GM12891 (cell line): Measurements from ENCODE around the gene GALP.

Source experiments
- PAX5 ChIP-seq: IDR thresholded peaks from 2 replicates; pipeline ENCODE4 v1.6.1; 2011; ENCODE audit warnings: low read length, moderate library complexity, mild to moderate bottlenecking; ENCODE audit not compliant: insufficient read depth, severe bottlenecking
- POLR2A ChIP-seq: IDR thresholded peaks from 2 replicates; pipeline ENCODE4 v1.6.1; 2011; ENCODE audit warnings: low read depth, low read length, control low read depth
- POLR2AphosphoS5 ChIP-seq: IDR thresholded peaks from 2 replicates; pipeline ENCODE4 v1.6.1; 2011; ENCODE audit warnings: low read depth, low read length, control low read depth
- POU2F2 ChIP-seq: IDR thresholded peaks from 2 replicates; pipeline ENCODE4 v1.6.1; 2011; ENCODE audit warnings: low read depth, mild to moderate bottlenecking, control low read depth, low read length, moderate library complexity
- SPI1 ChIP-seq: IDR thresholded peaks from 2 replicates; pipeline ENCODE4 v1.6.1; 2011; ENCODE audit warnings: low read depth, low read length, control low read depth
- TAF1 ChIP-seq: IDR thresholded peaks from 2 replicates; pipeline ENCODE4 v1.6.1; 2011; ENCODE audit warnings: low read depth, low read length, control low read depth

- TF ChIP-seq POLR2AphosphoS5 = no peak
- no peak for TF ChIP-seq POLR2A
- no peak for TF ChIP-seq TAF1
- no peak for TF ChIP-seq PAX5
- TF ChIP-seq SPI1 = no peak
- no peak for TF ChIP-seq POU2F2
Observed at GRCh38 chr19:56126983-56127780, 48.6 kb upstream of the GALP start.
